NCI-H510A treated with DMSO at 0.1 percent for 48 hours (cell line): Measurements from ENCODE around the gene MYO16.
"Not testable (repeated sequence)": the region's sequence is repeated elsewhere in the genome, so short reads cannot be mapped to it uniquely, and the experiment has no call there.

Experiments
- DNase-seq: peaks from one replicate; lab custom pipeline; 2025; lab: John Stamatoyannopoulos, UW

Gene MYO16

DNA sequence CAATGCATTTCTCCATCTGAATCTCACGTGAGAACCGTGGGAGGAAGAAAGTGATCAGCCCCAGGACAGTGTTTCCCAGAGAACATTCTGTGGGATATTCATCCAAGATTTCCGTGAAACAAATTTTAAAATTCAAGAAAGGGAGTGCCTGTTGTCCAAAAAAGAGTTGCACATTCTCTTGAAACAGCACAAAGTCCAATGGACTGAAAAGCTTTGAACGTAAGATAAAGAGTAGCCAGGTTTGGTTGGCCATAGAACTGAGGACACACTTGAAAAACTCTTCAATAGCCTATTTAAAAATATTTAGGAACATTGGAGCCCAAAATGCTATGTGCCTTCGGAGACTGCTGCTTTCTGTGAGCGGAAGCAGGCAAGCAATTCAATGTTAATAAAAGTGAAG, 353.9 kb downstream of the MYO16 start:
- no peak for DNase-seq

DNA sequence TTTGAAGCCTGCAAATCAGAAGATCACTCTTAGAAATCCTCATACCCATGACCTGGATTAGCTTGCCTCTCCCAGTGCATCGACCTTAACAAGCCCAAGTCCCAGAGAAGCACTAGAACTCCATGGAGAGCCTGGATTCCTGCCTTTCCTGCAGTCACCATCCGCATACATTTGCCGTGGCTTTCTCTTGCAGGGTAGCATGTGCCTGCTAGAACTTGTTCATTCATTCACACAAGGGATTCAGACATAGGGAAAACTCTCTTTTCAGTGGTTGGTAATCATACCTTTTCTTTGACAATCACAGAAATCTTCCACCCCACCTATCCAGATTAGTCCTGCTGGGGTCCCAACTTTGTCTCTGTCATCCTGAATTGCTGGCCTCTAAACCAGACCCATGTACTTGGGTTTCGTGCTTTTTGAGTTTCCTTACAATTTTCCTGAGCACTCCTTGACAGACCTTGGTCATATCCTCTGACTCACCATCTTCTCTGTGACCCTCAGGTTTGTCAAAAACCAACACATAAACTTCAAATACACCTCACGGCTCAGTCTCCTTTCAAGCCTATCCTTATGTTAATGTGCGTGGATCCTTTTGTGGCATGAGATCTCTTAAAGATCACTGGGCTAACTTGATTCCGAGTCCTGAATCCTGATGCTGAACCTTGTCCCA, 355.0 kb downstream of the MYO16 start:
- no peak for DNase-seq

DNA sequence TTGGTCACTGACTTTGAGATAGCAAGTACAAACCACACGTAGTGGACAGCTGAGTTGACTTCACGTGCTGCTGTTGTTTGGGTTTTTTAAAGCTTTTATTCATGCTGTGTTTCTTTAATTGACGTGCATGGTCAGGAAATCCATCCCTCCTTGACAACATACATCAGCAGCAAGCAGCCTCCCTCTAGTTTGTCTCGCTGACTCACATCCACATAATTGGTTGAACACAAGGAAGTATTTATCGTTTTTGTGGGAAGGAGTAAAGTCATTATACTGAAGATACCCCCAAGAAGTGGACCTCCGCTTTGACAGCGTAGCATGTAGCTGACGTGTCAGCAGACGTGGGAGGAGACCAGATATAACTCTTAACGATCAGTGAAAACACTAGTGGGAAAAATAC, 355.8 kb downstream of the MYO16 start:
- no peak for DNase-seq

DNA sequence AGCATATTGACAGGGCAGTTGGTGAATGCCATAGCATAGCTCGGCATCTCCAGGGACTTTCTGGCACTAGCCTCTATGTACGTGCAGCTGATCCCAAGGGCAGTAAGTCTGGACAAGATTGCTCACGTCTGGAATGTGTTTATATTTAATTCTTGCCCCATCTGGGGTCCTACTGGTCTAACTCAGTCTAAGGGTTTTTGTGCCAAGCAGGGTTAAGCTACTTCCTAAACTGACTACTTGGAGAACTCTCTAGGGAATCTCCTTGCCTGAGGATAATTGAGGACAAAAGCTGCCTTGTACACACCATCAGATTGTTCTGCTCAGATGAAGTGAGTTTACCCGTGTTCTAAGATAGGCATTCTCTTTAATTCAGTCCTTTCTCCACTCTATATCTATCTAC, 358.1 kb downstream of the MYO16 start:
- DNase-seq, result no peak

DNA sequence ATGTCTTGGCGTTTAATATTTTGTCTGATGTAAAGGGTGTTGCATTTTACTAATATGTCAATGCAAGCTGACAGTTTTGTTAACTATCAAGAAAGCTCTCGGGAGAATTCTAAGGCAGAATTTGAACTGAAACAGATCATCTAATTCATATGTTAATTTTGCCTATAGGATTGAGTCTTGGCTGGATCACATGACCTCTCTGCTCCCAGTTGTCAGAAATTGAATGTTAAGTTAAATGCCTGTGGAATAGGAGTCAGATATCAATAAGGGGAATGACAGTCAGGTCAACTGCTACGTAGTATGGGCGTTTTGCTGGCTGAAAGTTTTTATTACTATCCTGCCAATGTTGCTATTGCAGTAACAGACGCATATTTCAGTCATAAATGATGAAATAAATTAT, 358.5 kb downstream of the MYO16 start:
- DNase-seq, result no peak

DNA sequence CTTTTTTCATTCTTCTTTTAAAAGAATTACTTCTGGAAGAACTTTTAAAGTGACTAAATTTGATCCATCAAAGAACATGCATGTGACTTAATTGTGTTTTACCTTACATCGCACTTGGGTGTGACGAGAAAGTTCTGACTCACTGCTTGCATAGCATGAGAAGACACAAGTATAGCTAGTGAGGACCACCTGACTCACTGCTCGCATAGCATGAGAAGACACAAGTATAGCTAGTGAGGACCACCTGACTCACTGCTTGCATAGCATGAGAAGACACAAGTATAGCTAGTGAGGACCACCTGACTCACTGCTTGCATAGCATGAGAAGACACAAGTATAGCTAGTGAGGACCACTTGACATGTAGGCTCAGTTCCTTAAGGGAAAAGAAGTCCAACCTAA, 362.0 kb downstream of the MYO16 start:
- not testable (repeated sequence) for DNase-seq

DNA sequence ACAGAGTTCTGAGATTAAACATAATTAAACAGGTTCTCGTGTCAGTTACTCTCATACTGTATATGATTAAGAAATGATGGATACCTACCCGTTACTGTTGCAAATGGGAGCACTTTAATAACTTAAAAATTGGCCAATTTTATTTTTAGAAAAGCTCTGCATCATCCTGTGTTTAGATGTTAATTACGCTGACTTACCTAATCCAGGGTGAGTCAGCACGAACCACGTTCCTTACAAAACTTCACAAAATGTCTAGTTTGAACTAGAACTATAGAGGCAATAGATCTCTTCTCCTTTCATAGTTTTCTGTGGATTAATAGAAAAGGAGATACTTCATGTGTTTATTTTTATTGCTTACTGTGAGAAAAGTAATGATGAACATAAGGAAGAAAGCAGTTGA, 363.9 kb downstream of the MYO16 start:
- DNase-seq, result no peak

DNA sequence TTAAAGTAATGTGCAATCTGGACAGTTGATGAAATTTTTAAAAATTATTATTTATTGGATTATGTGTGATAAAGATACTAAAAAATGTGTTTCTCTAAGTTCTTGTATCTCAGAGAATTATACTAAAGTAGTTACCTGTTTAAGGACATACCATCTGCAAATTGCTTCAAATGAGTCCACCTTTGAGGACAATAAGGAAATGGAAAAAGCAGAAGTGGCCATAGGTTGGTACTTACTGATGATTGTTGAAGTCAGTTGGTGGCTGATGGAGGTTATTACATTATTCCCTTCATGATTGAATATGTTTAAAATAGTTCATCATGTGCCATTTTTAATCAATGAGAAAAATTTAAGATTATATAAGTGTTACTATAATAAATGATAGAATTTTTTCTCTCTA, 367.0 kb downstream of the MYO16 start:
- no peak for DNase-seq

DNA sequence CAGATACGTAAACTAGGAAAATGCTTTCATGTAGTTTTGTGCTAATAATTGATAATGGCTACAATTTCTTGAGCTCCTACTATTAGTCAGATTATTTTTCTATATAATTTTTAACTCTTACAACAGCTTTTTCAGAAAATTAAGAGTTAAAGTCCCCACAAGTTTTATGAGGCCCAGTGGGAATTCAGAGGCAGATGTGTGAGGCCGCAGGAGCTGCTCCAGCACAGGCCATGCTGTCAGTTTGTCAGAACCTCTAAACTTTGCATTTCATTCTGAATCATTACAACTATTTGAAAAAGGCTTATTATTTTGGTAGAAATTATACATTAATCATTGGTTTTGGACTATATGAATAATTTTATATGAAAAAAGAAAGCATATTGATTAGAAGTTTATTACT, 370.8 kb downstream of the MYO16 start:
- no peak for DNase-seq

DNA sequence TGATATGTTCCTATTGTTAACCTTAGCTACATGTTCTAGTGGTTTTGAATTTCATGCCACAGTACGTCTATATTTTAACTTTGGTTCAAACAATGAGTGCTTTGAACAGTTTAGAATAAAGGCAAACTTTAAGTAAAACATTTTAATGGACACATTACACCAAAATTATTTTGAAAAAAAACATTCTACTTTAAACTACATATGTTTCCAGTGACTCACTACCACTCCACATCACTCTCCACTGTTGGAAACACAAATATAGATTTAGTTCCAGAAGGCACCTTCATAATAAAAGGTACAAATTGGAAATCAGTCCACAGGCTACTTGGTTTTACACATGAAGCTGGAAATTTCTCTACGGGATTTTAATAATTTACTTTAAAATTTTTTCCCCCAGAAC, 373.5 kb downstream of the MYO16 start:
- DNase-seq, result no peak

DNA sequence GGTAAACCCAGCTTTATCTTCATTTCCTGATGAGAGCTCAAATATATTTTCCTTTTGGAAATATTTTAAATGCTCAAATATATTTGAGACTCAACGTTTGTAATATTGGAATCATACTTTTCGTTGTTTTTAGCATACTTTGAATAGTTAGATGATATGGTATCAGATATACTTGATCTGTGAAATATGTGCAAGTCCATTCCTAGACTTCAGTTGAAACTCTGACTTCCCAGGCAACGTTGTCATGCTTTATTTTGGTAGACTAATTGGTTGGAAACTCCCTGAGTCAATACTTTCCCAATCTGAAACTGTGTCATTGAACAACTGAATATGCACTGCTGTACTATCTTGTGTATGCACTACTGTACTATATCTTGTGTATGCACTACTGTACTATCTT, 378.5 kb downstream of the MYO16 start:
- DNase-seq, result no peak

DNA sequence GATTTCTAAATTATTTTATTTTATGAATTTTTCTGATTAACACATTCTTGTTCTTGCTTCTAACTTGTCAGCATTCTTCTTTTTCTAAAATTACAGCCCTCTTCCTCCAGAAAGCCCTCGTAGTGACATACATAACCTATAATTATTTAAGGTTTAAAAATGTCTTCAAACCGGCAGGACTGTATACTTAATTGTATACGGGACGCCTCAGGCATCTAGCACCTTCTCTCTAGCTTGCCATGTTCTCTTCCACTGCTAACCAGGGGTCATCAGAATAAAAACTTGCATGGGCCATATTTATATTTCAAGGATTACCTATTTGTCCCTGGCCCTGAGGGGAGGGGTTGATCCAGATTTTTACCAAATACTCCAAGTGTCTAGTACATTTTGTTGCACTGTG, 380.3 kb downstream of the MYO16 start:
- no peak for DNase-seq

DNA sequence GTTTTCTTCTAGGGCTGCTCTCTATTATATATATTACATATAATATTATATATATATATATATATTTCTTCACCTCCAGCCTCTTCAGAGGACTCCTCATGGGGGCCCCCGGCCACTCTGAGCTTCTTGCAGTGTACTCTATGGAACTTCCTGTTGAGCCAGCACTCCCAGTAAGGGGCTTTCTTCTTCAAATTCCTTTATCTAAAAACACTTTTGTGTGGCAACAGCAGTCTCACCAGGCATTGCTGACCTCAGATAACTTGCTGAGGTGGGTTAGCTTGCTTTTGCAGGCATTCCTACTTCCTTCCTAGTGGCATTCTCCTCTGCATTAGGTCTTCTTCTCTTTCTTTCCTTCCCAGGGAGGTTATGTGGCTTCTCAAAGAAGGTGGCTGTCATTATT, 381.5 kb downstream of the MYO16 start:
- DNase-seq, result no peak

DNA sequence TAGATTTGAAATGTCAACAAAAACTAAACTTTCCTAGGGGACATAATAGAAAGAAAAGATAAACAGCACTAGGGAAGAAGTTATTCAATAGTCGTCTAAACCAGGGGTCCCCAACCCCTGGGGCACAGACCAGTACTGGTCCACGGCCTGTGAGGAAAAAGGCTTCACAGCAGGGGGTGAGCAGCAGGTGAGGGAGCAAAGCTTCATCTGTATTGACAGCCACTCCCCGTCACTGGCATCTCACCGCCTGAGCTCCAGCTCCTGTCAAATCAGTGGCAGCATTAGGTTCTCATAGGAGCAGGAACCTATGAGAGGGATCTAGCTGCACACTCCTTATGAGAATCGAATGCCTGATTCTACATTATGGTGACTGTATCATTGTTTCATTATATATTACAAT, 382.7 kb downstream of the MYO16 start:
- no peak for DNase-seq

DNA sequence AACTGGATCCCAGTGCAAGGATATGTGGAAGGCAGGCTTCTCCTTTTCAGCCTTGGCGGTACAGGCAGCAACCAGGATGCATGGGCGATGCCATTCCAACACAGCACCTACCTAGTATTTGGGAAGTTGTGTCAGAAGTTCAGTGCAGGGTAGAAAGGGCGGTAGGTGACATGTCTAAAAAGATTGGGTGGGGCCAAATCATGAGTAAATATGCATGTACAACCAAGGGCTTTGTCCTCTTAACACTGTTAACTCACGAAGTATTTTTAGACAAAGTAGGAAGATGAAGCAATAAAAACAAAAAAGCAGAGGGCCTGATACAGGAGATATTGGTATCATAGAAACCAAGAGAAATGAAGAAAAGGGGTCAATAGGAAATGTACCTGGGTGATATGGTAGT, 392.1 kb downstream of the MYO16 start:
- no peak for DNase-seq

DNA sequence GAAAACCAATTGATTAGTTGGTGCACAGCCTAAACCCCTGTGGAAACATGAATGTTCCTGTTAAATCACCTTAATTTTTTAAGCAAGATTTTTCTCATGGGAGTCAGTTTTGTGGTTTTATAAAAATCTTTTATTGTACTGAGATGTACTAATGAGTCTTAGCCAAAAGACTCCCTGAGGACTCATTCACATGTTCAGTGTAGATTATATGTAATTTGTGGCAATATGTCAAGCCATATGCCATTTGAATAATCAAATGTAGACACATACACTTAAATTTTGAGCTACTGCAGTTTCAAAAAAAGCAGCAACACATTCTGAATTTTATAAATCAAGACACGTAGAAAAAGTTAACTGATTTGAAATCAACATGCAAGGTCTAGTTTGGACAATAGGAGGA, 395.2 kb downstream of the MYO16 start:
- DNase-seq, result no peak

DNA sequence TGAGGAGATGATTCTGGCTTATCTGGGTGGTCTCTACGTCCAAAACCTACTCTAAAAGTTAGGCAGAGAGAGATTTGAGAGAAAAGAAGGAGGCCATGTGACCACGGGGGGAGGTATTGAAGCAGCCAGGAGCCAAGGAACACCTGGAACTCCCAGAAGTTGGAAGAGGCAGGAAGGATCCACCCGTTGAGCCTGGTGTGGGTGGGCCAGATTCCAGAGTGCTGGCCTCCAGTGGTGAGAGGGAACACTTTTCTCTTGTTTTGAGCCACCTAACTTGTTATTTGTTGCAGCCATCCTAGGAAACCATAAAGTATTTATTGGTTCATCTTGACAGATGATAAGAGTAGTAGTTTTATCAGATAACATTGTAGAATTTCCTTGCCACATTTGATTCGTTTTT, 396.9 kb downstream of the MYO16 start:
- no peak for DNase-seq

DNA sequence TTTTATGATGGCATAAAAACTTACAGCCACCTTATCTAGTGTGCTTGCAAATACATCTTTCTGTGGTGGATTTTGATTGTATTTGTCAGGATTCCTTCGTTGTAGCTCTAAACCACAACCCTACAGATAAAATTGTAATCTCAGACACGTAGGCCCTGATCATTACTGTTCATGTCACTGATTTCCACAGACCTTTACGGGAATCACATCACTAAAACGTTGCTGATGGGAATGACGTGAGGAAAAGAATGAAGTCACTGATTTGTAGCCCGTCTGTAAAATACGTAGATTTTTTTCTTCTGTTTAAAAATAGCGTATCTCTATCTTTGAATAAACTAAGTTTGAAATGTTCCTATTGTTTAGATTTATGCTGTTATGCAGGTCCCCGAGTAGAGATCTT, 399.2 kb downstream of the MYO16 start:
- DNase-seq, result no peak

DNA sequence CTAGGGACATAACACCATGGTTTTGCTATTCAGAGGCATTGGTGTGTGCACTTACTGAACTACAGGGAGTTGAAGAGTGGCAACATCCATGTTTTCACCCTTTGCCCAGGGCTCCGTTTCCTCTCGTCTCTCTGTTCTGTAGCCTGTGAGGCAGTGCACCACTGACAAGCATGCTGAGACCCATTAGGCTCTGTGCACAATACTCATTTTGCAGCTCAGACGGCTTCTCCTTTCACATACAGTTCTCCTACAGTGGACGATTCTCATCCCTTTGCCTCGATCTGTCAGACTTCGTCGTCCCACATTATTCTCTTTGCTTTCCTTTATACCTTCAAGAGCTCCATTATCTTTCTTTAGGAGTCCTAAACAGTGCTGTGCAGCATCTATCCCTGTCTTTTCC, 403.7 kb downstream of the MYO16 start:
- DNase-seq, result no peak

DNA sequence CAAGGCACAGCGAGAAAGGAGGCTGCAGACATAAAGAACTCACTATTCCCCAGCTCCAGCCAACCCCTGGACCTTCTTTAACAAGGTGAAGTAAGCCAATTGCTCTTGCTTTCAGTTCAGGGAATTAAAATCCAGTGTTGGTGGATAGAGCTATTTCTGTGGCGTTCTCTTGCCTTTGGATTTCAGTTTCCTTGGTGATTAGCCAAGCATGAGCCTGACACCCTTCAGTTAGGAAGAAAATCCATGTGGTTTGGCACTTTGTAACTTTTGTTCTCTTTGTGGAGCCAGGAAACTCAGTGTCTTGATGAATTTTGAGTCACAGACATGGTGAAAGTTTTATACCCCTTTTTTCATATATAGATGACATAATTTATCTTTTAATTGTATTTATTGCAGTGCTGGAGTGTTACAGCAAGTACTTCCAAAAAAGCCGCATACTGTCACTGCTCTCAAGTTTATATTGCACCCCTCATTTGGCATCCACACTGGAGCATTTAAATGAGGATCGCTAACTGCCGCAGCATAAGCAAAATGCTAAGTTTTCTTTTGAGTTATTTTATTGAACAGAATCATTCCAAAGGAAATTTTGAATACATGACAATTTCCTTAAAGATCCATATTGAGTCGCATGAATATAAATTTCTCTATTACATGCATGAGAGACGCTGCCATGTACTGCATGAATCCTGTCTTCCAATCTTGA, 406.8 kb downstream of the MYO16 start:
- no peak for DNase-seq

DNA sequence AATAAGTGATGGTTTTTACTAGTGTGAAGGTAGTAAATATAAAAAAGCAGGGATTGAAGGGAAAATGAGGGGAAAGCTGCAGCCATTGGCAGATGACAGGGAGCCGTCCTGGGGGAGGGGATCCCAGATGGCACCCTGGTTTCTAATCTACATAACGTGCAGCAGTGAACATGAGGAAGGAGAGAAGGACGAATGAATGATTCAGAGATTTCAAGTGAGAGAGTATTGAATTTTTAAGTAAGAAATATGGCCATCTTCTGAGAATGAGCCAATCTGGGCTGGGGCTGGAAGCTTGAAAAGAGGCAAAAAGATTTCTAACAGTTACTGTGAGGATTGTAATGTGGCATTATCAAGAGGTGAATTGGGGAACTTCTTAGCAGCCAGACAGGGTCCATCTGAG, 414.2 kb downstream of the MYO16 start:
- DNase-seq, result no peak

DNA sequence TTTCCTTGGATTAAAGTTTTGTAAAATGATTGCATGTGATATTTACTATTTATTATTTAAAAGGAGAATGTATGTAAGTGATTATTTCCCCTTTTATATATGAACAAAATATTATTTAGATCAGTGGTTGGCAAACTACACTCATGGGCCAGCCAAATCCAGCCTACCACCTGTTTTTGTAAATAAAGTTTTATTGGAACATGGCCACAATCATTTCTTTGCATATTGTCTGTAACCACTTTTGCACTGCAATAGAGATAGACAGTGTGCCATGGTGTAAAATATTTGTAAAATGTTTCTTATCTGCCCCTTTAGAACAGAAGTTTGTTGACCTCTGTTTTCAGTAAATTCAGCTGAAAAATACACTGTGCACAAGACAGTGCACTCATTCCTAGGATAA, 426.4 kb downstream of the MYO16 start:
- no peak for DNase-seq

DNA sequence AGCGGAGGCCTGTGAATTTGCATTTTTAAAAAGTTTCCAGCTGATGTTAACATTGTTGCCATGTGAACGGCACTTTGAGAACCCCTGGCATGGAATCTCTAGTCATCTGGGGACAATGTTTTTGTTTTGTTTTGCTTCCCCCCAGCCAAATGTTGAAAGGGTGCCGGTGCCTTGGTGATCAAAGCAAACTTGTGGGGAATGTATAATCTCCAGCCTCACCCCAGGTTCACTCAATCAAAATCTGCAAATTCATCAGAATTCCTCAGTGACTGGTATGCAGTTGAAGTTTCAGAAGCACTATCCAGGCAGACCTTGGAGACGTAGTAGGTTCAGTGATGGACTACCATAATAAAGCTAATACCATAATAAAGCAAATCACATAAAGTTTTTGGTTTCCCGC, 428.7 kb downstream of the MYO16 start:
- DNase-seq, result no peak

DNA sequence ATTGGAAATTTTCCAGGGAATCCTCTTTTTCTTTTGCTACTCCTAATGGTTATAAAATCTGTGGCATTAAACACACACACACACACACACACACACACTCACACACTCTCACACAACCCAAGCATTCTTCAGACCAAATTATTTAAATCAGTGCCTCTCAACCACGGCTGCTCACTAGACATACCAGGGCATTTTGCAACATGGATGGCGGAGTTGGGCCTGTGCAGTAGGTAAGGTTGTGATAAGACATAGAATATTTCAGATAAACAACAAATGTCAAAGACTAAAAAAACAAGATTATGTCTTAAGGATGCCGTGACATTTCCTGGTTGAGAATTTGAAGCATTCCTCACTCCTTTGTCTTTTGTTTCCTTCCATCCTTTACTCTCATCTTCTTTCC, 443.1 kb downstream of the MYO16 start:
- no peak for DNase-seq
